AG09309 (cell line): ENCODE measurements around the gene TUBB4B.

ENCODE experiments used
- DNase-seq: peaks from one replicate; pipeline ENCODE4 v3.0.0-alpha.2; 2010; ENCODE audit warnings: low read depth
- H3K4me3 ChIP-seq: 2 replicates; pipeline ENCODE4 v1.5.1; 2011; ENCODE audit warnings: mild to moderate bottlenecking, low read depth, low read length, moderate library complexity; ENCODE audit not compliant: control insufficient read depth
- CTCF ChIP-seq: IDR thresholded peaks from 2 replicates; pipeline ENCODE4 v1.5.1; 2011; ENCODE audit warnings: mild to moderate bottlenecking, low read depth, low read length, inconsistent platforms; ENCODE audit not compliant: insufficient read depth, control insufficient read depth; ENCODE audit errors: missing control alignments

Gene TUBB4B

GRCh38 chr9:137240841-137241489 lies at the start of gene TUBB4B:
TUBB4B (plus strand) TSS chr9:137241287; CDS start chr9:137241361, 74 bp downstream.
- no peak for TF ChIP-seq CTCF
- peak within 1 kb of the TSS; percentile 90 for H3K4me3 ChIP-seq

GRCh38 chr9:137191691-137192447 lies 49.2 kb upstream of the TUBB4B start:
- H3K4me3 ChIP-seq, result no peak overlapping the region
- no peak for TF ChIP-seq CTCF
- no peak for DNase-seq

More at GRCh38 chr9:137240841-137241489, at the start of gene TUBB4B:
- DNase-seq, result peak; percentile 100

GRCh38 chr9:137192448-137192780 lies 48.7 kb upstream of the TUBB4B start:
- TF ChIP-seq CTCF, result no peak
- DNase-seq, result no peak
- no peak overlapping the region for H3K4me3 ChIP-seq

- no peak for TF ChIP-seq CTCF
- no peak overlapping the region for H3K4me3 ChIP-seq
- no peak for DNase-seq
Observed at GRCh38 chr9:137192859-137193258, 48.2 kb upstream of the TUBB4B start.

GRCh38 chr9:137193771-137194170 lies 47.3 kb upstream of the TUBB4B start:
- DNase-seq, result no peak
- no peak overlapping the region for H3K4me3 ChIP-seq
- TF ChIP-seq CTCF, result no peak

GRCh38 chr9:137194388-137194787 lies 46.7 kb upstream of the TUBB4B start:
- no peak for DNase-seq
- H3K4me3 ChIP-seq, result no peak overlapping the region
- TF ChIP-seq CTCF, result no peak
